IMR-90 (cell line): Measurements from ENCODE around the gene OR2H1.

ENCODE experiments used
- CEBPB ChIP-seq: IDR thresholded peaks from 2 replicates; pipeline ENCODE4 v1.6.1; 2012; ENCODE audit warnings: low read depth, low read length, improper control_type of control experiment
- MXI1 ChIP-seq: IDR thresholded peaks from 2 replicates; pipeline ENCODE4 v1.6.1; 2012; ENCODE audit warnings: low read depth, mild to moderate bottlenecking, low read length, moderate library complexity, borderline replicate concordance
- POLR2A ChIP-seq: IDR thresholded peaks from 2 replicates; pipeline ENCODE4 v1.6.1; 2012; ENCODE audit warnings: mild to moderate bottlenecking, low read depth, low read length
- RFX5 ChIP-seq: IDR thresholded peaks from 2 replicates; pipeline ENCODE4 v1.8.0; 2012; ENCODE audit warnings: low read depth, mild to moderate bottlenecking, low read length, moderate library complexity
- TF ChIP-seq, protein P1 (sequence below): conservative IDR thresholded peaks from 2 replicates; pipeline ENCODE4 v1.5.1; 2012; ENCODE audit warnings: mild to moderate bottlenecking, low read depth, low read length, improper control_type of control experiment

DNA sequence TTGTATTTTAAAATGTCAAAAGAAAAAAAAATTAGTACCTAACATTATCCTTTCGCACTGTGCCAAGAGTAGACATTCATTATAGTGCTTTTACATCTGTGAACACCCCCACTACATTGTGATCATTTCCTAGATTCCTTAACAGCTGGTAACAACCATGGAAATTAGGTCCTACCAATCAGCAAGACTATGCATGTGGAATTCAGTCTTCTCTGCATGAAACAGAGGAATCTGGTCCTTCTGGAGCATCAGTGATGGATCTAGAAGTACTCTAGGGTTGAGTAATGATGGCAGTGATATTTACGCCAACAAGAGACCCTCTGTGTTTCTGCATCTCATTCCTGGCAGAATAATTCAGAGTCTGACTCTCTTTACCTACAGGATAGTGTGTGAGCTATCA, 32.8 kb upstream of the OR2H1 start:
- TF ChIP-seq, protein P1, sequence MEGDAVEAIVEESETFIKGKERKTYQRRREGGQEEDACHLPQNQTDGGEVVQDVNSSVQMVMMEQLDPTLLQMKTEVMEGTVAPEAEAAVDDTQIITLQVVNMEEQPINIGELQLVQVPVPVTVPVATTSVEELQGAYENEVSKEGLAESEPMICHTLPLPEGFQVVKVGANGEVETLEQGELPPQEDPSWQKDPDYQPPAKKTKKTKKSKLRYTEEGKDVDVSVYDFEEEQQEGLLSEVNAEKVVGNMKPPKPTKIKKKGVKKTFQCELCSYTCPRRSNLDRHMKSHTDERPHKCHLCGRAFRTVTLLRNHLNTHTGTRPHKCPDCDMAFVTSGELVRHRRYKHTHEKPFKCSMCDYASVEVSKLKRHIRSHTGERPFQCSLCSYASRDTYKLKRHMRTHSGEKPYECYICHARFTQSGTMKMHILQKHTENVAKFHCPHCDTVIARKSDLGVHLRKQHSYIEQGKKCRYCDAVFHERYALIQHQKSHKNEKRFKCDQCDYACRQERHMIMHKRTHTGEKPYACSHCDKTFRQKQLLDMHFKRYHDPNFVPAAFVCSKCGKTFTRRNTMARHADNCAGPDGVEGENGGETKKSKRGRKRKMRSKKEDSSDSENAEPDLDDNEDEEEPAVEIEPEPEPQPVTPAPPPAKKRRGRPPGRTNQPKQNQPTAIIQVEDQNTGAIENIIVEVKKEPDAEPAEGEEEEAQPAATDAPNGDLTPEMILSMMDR, result no peak
- TF ChIP-seq POLR2A, result no peak
- TF ChIP-seq MXI1, result no peak
- no peak for TF ChIP-seq CEBPB
- TF ChIP-seq RFX5, result no peak
